GM23338 (cell line): ENCODE results near the gene RABGAP1L. TPM values are rescaled to one million over a fixed set of nuclear protein-coding genes. Genes with fewer than 3 reads are reported as not detected.

Experiments
- ATAC-seq: fragments of 200-7000 bp; cut with Tn5 transposase; 3 replicates; pipeline ENCODE4 v1.9.1; 2020
- DNase-seq: peaks from one replicate; pipeline ENCODE4 v3.0.0-alpha.2; 2015; ENCODE audit warnings: low spot score
- H2AFZ ChIP-seq: fragments of 200-600 bp; sonication (generic); 2 replicates; pipeline ENCODE4 v1.8.0; 2016; ENCODE audit warnings: antibody characterized with exemption, mild to moderate bottlenecking, moderate library complexity
- H3F3A ChIP-seq: fragments of 200-600 bp; sonication (generic); replicated peaks from 2 replicates; pipeline ENCODE4 v1.8.0; 2017; ENCODE audit warnings: antibody characterized with exemption, mixed run types, low read depth
- H3K27ac ChIP-seq: fragments of 200-600 bp; sonication (generic); 2 replicates; pipeline ENCODE4 v1.6.1; 2016; ENCODE audit warnings: low read depth
- H3K27me3 ChIP-seq: fragments of 200-600 bp; sonication (generic); 2 replicates; pipeline ENCODE4 v1.8.0; 2016; ENCODE audit warnings: mild to moderate bottlenecking, mixed run types, moderate library complexity; ENCODE audit not compliant: insufficient read depth
- H3K36me3 ChIP-seq: fragments of 200-600 bp; sonication (generic); 2 replicates; pipeline ENCODE4 v1.8.0; 2016; ENCODE audit warnings: mild to moderate bottlenecking; ENCODE audit not compliant: insufficient read depth
- H3K4me1 ChIP-seq: fragments of 200-600 bp; sonication (generic); 2 replicates; pipeline ENCODE4 v1.8.0; 2016; ENCODE audit warnings: mild to moderate bottlenecking, moderate library complexity; ENCODE audit not compliant: insufficient read depth
- H3K4me2 ChIP-seq: fragments of 200-600 bp; sonication (generic); 2 replicates; pipeline ENCODE4 v1.7.1; 2017; ENCODE audit warnings: mixed run types
- H3K4me3 ChIP-seq: fragments of 200-600 bp; sonication (generic); 2 replicates; pipeline ENCODE4 v1.6.1; 2016; ENCODE audit warnings: mixed run types
- H3K79me2 ChIP-seq: fragments of 200-600 bp; sonication (generic); replicated peaks from 2 replicates; pipeline ENCODE4 v1.8.0; 2017; ENCODE audit warnings: mild to moderate bottlenecking; ENCODE audit not compliant: insufficient read depth
- H3K9me2 ChIP-seq: fragments of 200-600 bp; sonication (generic); 2 replicates; pipeline ENCODE4 v1.8.0; 2017; ENCODE audit not compliant: insufficient read depth
- H4K20me1 ChIP-seq: fragments of 200-600 bp; sonication (generic); replicated peaks from 2 replicates; pipeline ENCODE4 v1.8.0; 2017; ENCODE audit warnings: mild to moderate bottlenecking; ENCODE audit not compliant: insufficient read depth
- H3K27ac Mint-ChIP-seq: 2 replicates; pipeline ENCODE4 v1.8.0; 2020; ENCODE audit warnings: inconsistent platforms, mild to moderate bottlenecking, moderate library complexity, mixed read lengths
- H3K27me3 Mint-ChIP-seq: 3 replicates; pipeline ENCODE4 v1.8.0; 2022; ENCODE audit warnings: low read depth, mild to moderate bottlenecking, moderate library complexity, mixed read lengths, inconsistent platforms; ENCODE audit not compliant: insufficient read depth, poor library complexity
- H3K36me3 Mint-ChIP-seq: 3 replicates; pipeline ENCODE4 v1.8.0; 2021; ENCODE audit warnings: low read depth, mild to moderate bottlenecking, inconsistent platforms, moderate library complexity, mixed read lengths
- H3K4me1 Mint-ChIP-seq: 3 replicates; pipeline ENCODE4 v1.8.0; 2020; ENCODE audit warnings: mild to moderate bottlenecking, inconsistent platforms, mixed read lengths
- H3K4me3 Mint-ChIP-seq: 3 replicates; pipeline ENCODE4 v1.8.0; 2021; ENCODE audit warnings: moderate library complexity, mild to moderate bottlenecking, inconsistent platforms, mixed read lengths
- H3K9me3 Mint-ChIP-seq: 3 replicates; pipeline ENCODE4 v1.8.0; 2020; ENCODE audit warnings: moderate library complexity, mild to moderate bottlenecking, inconsistent platforms, mixed read lengths
- CREB1 ChIP-seq: fragments of 250-450 bp; sonication (Bioruptor Pico); IDR thresholded peaks from 2 replicates; pipeline ENCODE4 v1.5.0; 2020; ENCODE audit warnings: low read depth, mild to moderate bottlenecking, moderate library complexity
- CTCF ChIP-seq, 2 experiments: fragments of 200-600 bp in 1 of 2; sonication (generic) in 1 of 2; conservative IDR thresholded peaks; 2 replicates each; pipeline versions ENCODE4 v1.5.1 to v1.6.1; 2016 to 2017; ENCODE audit warnings: antibody characterized with exemption in 2 of 2, low read depth in 2 of 2, mild to moderate bottlenecking in 2 of 2, moderate library complexity in 1 of 2
- EZH2 ChIP-seq: fragments of 200-600 bp; sonication (generic); IDR thresholded peaks from one replicate; pipeline ENCODE4 v1.8.0; 2017; ENCODE audit warnings: antibody characterized with exemption, mild to moderate bottlenecking, low read depth; ENCODE audit not compliant: unreplicated experiment
- EZH2phosphoT487 ChIP-seq: fragments of 200-600 bp; sonication (generic); IDR thresholded peaks from one replicate; pipeline ENCODE4 v1.8.1; 2018; ENCODE audit warnings: antibody characterized with exemption; ENCODE audit not compliant: unreplicated experiment
- JUNB ChIP-seq: IDR thresholded peaks from one replicate; pipeline ENCODE4 v1.6.1; 2016; ENCODE audit warnings: antibody characterized with exemption; ENCODE audit not compliant: unreplicated experiment
- NANOG ChIP-seq: IDR thresholded peaks from 2 replicates; pipeline ENCODE4 v1.6.1; 2016; ENCODE audit warnings: antibody characterized with exemption, borderline replicate concordance
- POLR2AphosphoS5 ChIP-seq: IDR thresholded peaks from 2 replicates; pipeline ENCODE4 v1.6.1; 2016; ENCODE audit warnings: antibody characterized with exemption, low read depth
- REST ChIP-seq: IDR thresholded peaks from one replicate; pipeline ENCODE4 v1.6.1; 2018; ENCODE audit warnings: antibody characterized with exemption; ENCODE audit not compliant: unreplicated experiment
- STAT1 ChIP-seq: IDR thresholded peaks from one replicate; pipeline ENCODE4 v1.6.1; 2016; ENCODE audit warnings: antibody characterized with exemption; ENCODE audit not compliant: unreplicated experiment
- ZNF114 ChIP-seq: fragments of 250-450 bp; sonication (Bioruptor Pico); IDR thresholded peaks from 2 replicates; pipeline ENCODE4 v1.5.0; 2020; ENCODE audit warnings: mild to moderate bottlenecking, moderate library complexity
- ZNF331 ChIP-seq: fragments of 250-450 bp; sonication (Bioruptor Pico); IDR thresholded peaks from 2 replicates; pipeline ENCODE4 v1.5.0; 2020; ENCODE audit warnings: low read depth, mild to moderate bottlenecking, moderate library complexity
- polyA plus RNA-seq: library from polyadenylated mRNA; unstranded; fragments of >200 nt; fragmentation: Nextera tagmentation; extraction: Ambion mirVana; gene quantifications from 2 replicates; pipeline ENCODE4 v1.2.1, GENCODE V29; 2016
- total RNA-seq: library from RNA; depleted of rRNA; stranded (reverse); fragments of >200 nt; shearing (Covaris generic); gene quantifications from 2 replicates; pipeline ENCODE4 v1.2.3, GENCODE V29; 2014
- TF ChIP-seq, protein P1 (sequence below): fragments of 250-450 bp; sonication (Bioruptor Pico); IDR thresholded peaks from 2 replicates; pipeline ENCODE4 v1.5.0; 2020; ENCODE audit warnings: mild to moderate bottlenecking, moderate library complexity
- TF ChIP-seq, protein P2 (sequence below): IDR thresholded peaks from 2 replicates; pipeline ENCODE4 v1.6.1; 2016; ENCODE audit warnings: antibody characterized with exemption

Gene RABGAP1L
- total and polyA plus RNA-seq, 2 experiments from 2014 or later, result 83.2 to 136 TPM

DNA sequence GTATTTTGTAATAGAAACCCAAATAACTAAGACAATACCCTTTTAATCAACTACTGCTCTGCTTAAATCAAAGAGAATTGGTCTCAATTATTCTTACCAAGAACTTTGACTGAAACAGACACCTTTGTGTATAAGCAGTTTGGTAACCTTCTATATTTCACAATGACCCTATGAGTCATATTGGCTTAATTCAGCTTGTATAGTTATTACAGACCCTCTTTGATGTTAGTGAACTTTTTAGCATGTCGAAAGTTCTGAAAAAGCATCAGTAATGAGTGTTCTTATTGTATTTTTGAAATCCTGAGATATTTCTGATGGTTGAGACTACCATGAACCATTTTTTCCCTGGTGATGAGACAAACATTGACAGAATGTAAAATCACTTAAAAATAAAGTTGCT, 43.3 kb upstream of the RABGAP1L start:
- Histone ChIP-seq H3K27ac (no peak overlapping the region), H3K4me3 (no peak overlapping the region), H3K9me2 (no peaks in the 10 kb centered on the region), H2AFZ (no peak overlapping the region; the same call in 1 of the 2 replicates), H3K27me3 (no peaks in the 10 kb centered on the region), H3K36me3 (no peaks in the 10 kb centered on the region), H3F3A (no peaks in the 10 kb centered on the region), H3K4me1 (no peaks in the 10 kb centered on the region), H4K20me1 (no peaks in the 10 kb centered on the region), H3K79me2 (no peaks in the 10 kb centered on the region), H3K4me2 (no peak overlapping the region)
- Mint-ChIP-seq H3K27me3 (no peaks in the 10 kb centered on the region), H3K4me1 (0 out of 3 replicates have a peak, but pooled peaks cover 2% of the 10 kb centered on the region), H3K27ac (no peak overlapping the region), H3K4me3 (no peak overlapping the region), H3K36me3 (no peaks in the 10 kb centered on the region), H3K9me3 (no peaks in the 10 kb centered on the region)
- no peak for TF ChIP-seq CREB1 (CRISPR knock-in tag)
- no peak for TF ChIP-seq STAT1
- TF ChIP-seq, protein P1, sequence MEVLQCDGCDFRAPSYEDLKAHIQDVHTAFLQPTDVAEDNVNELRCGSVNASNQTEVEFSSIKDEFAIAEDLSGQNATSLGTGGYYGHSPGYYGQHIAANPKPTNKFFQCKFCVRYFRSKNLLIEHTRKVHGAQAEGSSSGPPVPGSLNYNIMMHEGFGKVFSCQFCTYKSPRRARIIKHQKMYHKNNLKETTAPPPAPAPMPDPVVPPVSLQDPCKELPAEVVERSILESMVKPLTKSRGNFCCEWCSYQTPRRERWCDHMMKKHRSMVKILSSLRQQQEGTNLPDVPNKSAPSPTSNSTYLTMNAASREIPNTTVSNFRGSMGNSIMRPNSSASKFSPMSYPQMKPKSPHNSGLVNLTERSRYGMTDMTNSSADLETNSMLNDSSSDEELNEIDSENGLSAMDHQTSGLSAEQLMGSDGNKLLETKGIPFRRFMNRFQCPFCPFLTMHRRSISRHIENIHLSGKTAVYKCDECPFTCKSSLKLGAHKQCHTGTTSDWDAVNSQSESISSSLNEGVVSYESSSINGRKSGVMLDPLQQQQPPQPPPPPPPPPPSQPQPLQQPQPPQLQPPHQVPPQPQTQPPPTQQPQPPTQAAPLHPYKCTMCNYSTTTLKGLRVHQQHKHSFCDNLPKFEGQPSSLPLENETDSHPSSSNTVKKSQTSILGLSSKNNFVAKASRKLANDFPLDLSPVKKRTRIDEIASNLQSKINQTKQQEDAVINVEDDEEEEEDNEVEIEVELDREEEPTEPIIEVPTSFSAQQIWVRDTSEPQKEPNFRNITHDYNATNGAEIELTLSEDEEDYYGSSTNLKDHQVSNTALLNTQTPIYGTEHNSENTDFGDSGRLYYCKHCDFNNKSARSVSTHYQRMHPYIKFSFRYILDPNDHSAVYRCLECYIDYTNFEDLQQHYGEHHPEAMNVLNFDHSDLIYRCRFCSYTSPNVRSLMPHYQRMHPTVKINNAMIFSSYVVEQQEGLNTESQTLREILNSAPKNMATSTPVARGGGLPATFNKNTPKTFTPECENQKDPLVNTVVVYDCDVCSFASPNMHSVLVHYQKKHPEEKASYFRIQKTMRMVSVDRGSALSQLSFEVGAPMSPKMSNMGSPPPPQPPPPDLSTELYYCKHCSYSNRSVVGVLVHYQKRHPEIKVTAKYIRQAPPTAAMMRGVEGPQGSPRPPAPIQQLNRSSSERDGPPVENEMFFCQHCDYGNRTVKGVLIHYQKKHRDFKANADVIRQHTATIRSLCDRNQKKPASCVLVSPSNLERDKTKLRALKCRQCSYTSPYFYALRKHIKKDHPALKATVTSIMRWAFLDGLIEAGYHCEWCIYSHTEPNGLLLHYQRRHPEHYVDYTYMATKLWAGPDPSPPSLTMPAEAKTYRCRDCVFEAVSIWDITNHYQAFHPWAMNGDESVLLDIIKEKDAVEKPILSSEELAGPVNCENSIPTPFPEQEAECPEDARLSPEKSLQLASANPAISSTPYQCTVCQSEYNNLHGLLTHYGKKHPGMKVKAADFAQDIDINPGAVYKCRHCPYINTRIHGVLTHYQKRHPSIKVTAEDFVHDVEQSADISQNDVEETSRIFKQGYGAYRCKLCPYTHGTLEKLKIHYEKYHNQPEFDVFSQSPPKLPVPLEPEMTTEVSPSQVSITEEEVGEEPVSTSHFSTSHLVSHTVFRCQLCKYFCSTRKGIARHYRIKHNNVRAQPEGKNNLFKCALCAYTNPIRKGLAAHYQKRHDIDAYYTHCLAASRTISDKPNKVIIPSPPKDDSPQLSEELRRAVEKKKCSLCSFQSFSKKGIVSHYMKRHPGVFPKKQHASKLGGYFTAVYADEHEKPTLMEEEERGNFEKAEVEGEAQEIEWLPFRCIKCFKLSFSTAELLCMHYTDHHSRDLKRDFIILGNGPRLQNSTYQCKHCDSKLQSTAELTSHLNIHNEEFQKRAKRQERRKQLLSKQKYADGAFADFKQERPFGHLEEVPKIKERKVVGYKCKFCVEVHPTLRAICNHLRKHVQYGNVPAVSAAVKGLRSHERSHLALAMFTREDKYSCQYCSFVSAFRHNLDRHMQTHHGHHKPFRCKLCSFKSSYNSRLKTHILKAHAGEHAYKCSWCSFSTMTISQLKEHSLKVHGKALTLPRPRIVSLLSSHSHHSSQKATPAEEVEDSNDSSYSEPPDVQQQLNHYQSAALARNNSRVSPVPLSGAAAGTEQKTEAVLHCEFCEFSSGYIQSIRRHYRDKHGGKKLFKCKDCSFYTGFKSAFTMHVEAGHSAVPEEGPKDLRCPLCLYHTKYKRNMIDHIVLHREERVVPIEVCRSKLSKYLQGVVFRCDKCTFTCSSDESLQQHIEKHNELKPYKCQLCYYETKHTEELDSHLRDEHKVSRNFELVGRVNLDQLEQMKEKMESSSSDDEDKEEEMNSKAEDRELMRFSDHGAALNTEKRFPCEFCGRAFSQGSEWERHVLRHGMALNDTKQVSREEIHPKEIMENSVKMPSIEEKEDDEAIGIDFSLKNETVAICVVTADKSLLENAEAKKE, result no peak
- TF ChIP-seq, protein P2, sequence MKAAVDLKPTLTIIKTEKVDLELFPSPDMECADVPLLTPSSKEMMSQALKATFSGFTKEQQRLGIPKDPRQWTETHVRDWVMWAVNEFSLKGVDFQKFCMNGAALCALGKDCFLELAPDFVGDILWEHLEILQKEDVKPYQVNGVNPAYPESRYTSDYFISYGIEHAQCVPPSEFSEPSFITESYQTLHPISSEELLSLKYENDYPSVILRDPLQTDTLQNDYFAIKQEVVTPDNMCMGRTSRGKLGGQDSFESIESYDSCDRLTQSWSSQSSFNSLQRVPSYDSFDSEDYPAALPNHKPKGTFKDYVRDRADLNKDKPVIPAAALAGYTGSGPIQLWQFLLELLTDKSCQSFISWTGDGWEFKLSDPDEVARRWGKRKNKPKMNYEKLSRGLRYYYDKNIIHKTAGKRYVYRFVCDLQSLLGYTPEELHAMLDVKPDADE, result no peak
- TF ChIP-seq CTCF (conservative IDR thresholded peaks at IDR 0.05; ENCODE audit: low read depth in 2 of 2), result no peak
- TF ChIP-seq JUNB, result no peak
- TF ChIP-seq ZNF114 (CRISPR knock-in tag), result no peak
- no peak for TF ChIP-seq ZNF331
- TF ChIP-seq NANOG, result no peak
- TF ChIP-seq EZH2, result no peak
- TF ChIP-seq REST, result no peak
- no peak for TF ChIP-seq EZH2phosphoT487
- no peak for TF ChIP-seq POLR2AphosphoS5
- DNase-seq, result no peak
- ATAC-seq, result no peak
